Measurements from ENCODE around the gene TOMM20L. TPM values are rescaled to one million over a fixed set of nuclear protein-coding genes. Genes with fewer than 3 reads are reported as not detected.

The TOMM20L gene
- total and polyA plus RNA-seq, 2 experiments from 2014 or later = not detected

- H3K4me1 ChIP-seq (ENCODE audit: low read depth) = peaks cover 9% of the 10 kb centered on the region
- DNase-seq (ENCODE audit: low read depth in 1 of 2, low spot score in 1 of 2) = peak; percentile 98 to 99
- TF ChIP-seq CTCF (IDR thresholded peaks at IDR 0.05; ENCODE audit: low read depth, low read length) = no peak
- no peaks in the 10 kb centered on the region for H3K9me3 ChIP-seq (ENCODE audit: low read depth)
- peak within 1 kb of the TSS; percentile 77 for H3K4me3 ChIP-seq
- peaks cover 14% of the 10 kb centered on the region for H3K36me3 ChIP-seq
- H3K27me3 ChIP-seq = no peaks in the 10 kb centered on the region
- peak within 1 kb of the TSS; percentile 93 for H3K27ac ChIP-seq
These were observed 31.8 kb downstream of the TOMM20L start, which contains the start of the genes KIAA0586 and TIMM9 for GRCh38 chr14:58427281-58428117. Gene KIAA0586, plus strand, starts transcription at chr14:58427719. Its CDS starts 546 bp downstream, at chr14:58428265. Gene TIMM9, minus strand, starts transcription at chr14:58427531. Its CDS starts 15,586 bp downstream, at chr14:58411945.

- peak overlapping the region; percentile 77 for H3K4me3 ChIP-seq
- H3K9me3 ChIP-seq (ENCODE audit: low read depth) = no peaks in the 10 kb centered on the region
- peak overlapping the region; percentile 93 for H3K27ac ChIP-seq
- peaks cover 9% of the 10 kb centered on the region for H3K4me1 ChIP-seq (ENCODE audit: low read depth)
- peak; percentile 26 to 61 for DNase-seq (ENCODE audit: low read depth in 1 of 2, low spot score in 1 of 2)
- no peak for TF ChIP-seq CTCF (IDR thresholded peaks at IDR 0.05; ENCODE audit: low read depth, low read length)
- H3K36me3 ChIP-seq = peaks cover 15% of the 10 kb centered on the region
- H3K27me3 ChIP-seq = no peaks in the 10 kb centered on the region
These were observed 32.5 kb downstream of the TOMM20L start for GRCh38 chr14:58428118-58428683.

GRCh38 chr14:58430156-58430555, 34.4 kb downstream of the TOMM20L start:
- no peak for TF ChIP-seq CTCF (IDR thresholded peaks at IDR 0.05; ENCODE audit: low read depth, low read length)
- Histone ChIP-seq H3K27ac (no peak overlapping the region), H3K9me3 (ENCODE audit: low read depth) (no peaks in the 10 kb centered on the region), H3K27me3 (no peaks in the 10 kb centered on the region), H3K4me1 (ENCODE audit: low read depth) (peaks cover 9% of the 10 kb centered on the region), H3K36me3 (peaks cover 29% of the 10 kb centered on the region), H3K4me3 (no peak overlapping the region)
- peak in 1 of 2 donors; percentile 53 for DNase-seq (ENCODE audit: low read depth in 1 of 2, low spot score in 1 of 2)

GRCh38 chr14:58439476-58439875, 43.7 kb downstream of the TOMM20L start:
- no peak for TF ChIP-seq CTCF (IDR thresholded peaks at IDR 0.05; ENCODE audit: low read depth, low read length)
- Histone ChIP-seq H3K27me3 (no peaks in the 10 kb centered on the region), H3K27ac (no peak overlapping the region), H3K4me3 (no peak overlapping the region), H3K36me3 (peaks cover 37% of the 10 kb centered on the region), H3K4me1 (ENCODE audit: low read depth) (no peaks in the 10 kb centered on the region), H3K9me3 (ENCODE audit: low read depth) (no peaks in the 10 kb centered on the region)
- DNase-seq (ENCODE audit: low read depth in 1 of 2, low spot score in 1 of 2) = no peak

- H3K27ac ChIP-seq = no peak overlapping the region
- H3K4me1 ChIP-seq (ENCODE audit: low read depth) = no peaks in the 10 kb centered on the region
- no peak for TF ChIP-seq CTCF (IDR thresholded peaks at IDR 0.05; ENCODE audit: low read depth, low read length)
- no peaks in the 10 kb centered on the region for H3K9me3 ChIP-seq (ENCODE audit: low read depth)
- peaks cover 37% of the 10 kb centered on the region for H3K36me3 ChIP-seq
- no peak overlapping the region for H3K4me3 ChIP-seq
- H3K27me3 ChIP-seq = no peaks in the 10 kb centered on the region
- DNase-seq (ENCODE audit: low read depth in 1 of 2, low spot score in 1 of 2) = peak in 1 of 2 donors; percentile 2
These were observed 48.9 kb downstream of the TOMM20L start for GRCh38 chr14:58444627-58445026.

Measured in cardiac muscle cell (in vitro differentiated cells and primary cell).